Measurements from ENCODE around the gene CDK19.

- TF ChIP-seq NCOA2 (CRISPR knock-in tag; IDR thresholded peaks at IDR 0.05) = peak; percentile 68
- TF ChIP-seq, protein P1, sequence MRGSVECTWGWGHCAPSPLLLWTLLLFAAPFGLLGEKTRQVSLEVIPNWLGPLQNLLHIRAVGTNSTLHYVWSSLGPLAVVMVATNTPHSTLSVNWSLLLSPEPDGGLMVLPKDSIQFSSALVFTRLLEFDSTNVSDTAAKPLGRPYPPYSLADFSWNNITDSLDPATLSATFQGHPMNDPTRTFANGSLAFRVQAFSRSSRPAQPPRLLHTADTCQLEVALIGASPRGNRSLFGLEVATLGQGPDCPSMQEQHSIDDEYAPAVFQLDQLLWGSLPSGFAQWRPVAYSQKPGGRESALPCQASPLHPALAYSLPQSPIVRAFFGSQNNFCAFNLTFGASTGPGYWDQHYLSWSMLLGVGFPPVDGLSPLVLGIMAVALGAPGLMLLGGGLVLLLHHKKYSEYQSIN (CRISPR knock-in tag; IDR thresholded peaks at IDR 0.05; ENCODE audit: borderline replicate concordance) = no peak
- TF ChIP-seq, protein P2, sequence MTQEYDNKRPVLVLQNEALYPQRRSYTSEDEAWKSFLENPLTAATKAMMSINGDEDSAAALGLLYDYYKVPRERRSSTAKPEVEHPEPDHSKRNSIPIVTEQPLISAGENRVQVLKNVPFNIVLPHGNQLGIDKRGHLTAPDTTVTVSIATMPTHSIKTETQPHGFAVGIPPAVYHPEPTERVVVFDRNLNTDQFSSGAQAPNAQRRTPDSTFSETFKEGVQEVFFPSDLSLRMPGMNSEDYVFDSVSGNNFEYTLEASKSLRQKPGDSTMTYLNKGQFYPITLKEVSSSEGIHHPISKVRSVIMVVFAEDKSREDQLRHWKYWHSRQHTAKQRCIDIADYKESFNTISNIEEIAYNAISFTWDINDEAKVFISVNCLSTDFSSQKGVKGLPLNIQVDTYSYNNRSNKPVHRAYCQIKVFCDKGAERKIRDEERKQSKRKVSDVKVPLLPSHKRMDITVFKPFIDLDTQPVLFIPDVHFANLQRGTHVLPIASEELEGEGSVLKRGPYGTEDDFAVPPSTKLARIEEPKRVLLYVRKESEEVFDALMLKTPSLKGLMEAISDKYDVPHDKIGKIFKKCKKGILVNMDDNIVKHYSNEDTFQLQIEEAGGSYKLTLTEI (CRISPR knock-in tag; conservative IDR thresholded peaks at IDR 0.05) = no peak
- TF ChIP-seq HBP1 (CRISPR knock-in tag; IDR thresholded peaks at IDR 0.05; ENCODE audit: low read depth) = no peak
- no peak for TF ChIP-seq PRDM10 (CRISPR knock-in tag; IDR thresholded peaks at IDR 0.05; ENCODE audit: low read depth)
- 0 out of 2 replicates have a peak, but pooled peaks have one; percentile 48 for TF ChIP-seq PHF21A (CRISPR knock-in tag; IDR thresholded peaks at IDR 0.05)
- TF ChIP-seq TAF1 (CRISPR knock-in tag; IDR thresholded peaks at IDR 0.05) = no peak
- TF ChIP-seq, protein P3, sequence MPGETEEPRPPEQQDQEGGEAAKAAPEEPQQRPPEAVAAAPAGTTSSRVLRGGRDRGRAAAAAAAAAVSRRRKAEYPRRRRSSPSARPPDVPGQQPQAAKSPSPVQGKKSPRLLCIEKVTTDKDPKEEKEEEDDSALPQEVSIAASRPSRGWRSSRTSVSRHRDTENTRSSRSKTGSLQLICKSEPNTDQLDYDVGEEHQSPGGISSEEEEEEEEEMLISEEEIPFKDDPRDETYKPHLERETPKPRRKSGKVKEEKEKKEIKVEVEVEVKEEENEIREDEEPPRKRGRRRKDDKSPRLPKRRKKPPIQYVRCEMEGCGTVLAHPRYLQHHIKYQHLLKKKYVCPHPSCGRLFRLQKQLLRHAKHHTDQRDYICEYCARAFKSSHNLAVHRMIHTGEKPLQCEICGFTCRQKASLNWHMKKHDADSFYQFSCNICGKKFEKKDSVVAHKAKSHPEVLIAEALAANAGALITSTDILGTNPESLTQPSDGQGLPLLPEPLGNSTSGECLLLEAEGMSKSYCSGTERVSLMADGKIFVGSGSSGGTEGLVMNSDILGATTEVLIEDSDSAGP (CRISPR knock-in tag; IDR thresholded peaks at IDR 0.05; ENCODE audit: borderline replicate concordance) = no peak
Observed at GRCh38 chr6:110746680-110747079, 68.6 kb downstream of the CDK19 start.

All from HepG2 (cell line).